H1 (cell line): ENCODE measurements around the gene VWA5A. TPM values are rescaled to one million over a fixed set of nuclear protein-coding genes. Genes with fewer than 3 reads are reported as not detected.
A peak's percentile ranks its signal among the peaks of the same experiment; 100 is the strongest.

ENCODE experiments used
- CHD1 ChIP-seq: IDR thresholded peaks from 2 replicates; pipeline ENCODE4 v1.6.1; 2012; ENCODE audit warnings: low read depth, low read length, improper control_type of control experiment
- CHD2 ChIP-seq: IDR thresholded peaks from 2 replicates; pipeline ENCODE4 v1.6.1; 2012; ENCODE audit warnings: low read length, improper control_type of control experiment
- CTCF ChIP-seq, 3 experiments: IDR thresholded peaks; 1 replicate in 2 of 3; 2 replicates in 1 of 3; pipeline versions ENCODE4 v1.5.1 to v1.6.1; 2011; ENCODE audit warnings: low read length in 3 of 3, mild to moderate bottlenecking in 3 of 3, inconsistent platforms in 2 of 3, low read depth in 1 of 3, moderate library complexity in 1 of 3; ENCODE audit not compliant: insufficient read depth in 1 of 3; ENCODE audit errors: control extremely low read depth in 1 of 3
- EGR1 ChIP-seq: IDR thresholded peaks from 2 replicates; pipeline ENCODE4 v1.6.1; 2011; ENCODE audit warnings: low read depth, low read length, borderline replicate concordance
- EZH2 ChIP-seq: fragments of 200-600 bp; sonication (generic); IDR thresholded peaks from 2 replicates; pipeline ENCODE4 v1.7.1; 2012; ENCODE audit warnings: low read depth, mild to moderate bottlenecking, moderate library complexity, low read length, inconsistent platforms; ENCODE audit not compliant: severe bottlenecking
- JUN ChIP-seq: IDR thresholded peaks from 2 replicates; pipeline ENCODE4 v1.6.1; 2011; ENCODE audit warnings: low read depth, mild to moderate bottlenecking, improper control_type of control experiment, low read length
- KDM5A ChIP-seq: fragments of 200-600 bp; IDR thresholded peaks from 2 replicates; pipeline ENCODE4 v1.7.1; 2012; ENCODE audit warnings: mild to moderate bottlenecking, low read length, inconsistent platforms, mixed read lengths
- MAX ChIP-seq: IDR thresholded peaks from 2 replicates; pipeline ENCODE4 v1.6.1; 2012; ENCODE audit warnings: inconsistent platforms
- NANOG ChIP-seq: IDR thresholded peaks from 2 replicates; pipeline ENCODE4 v1.6.1; 2011; ENCODE audit warnings: low read length, low read depth, mild to moderate bottlenecking, inconsistent platforms; ENCODE audit not compliant: insufficient read depth, poor library complexity, severe bottlenecking
- NRF1 ChIP-seq: IDR thresholded peaks from 2 replicates; pipeline ENCODE4 v1.6.1; 2011; ENCODE audit warnings: mild to moderate bottlenecking, low read depth, low read length, improper control_type of control experiment
- PHF8 ChIP-seq: fragments of 200-600 bp; sonication (generic); conservative IDR thresholded peaks from 2 replicates; pipeline ENCODE4 v1.7.1; 2012; ENCODE audit warnings: low read depth, mild to moderate bottlenecking, inconsistent platforms, low read length, moderate library complexity
- RAD21 ChIP-seq, 2 experiments: IDR thresholded peaks in 1 of 2; conservative IDR thresholded peaks in 1 of 2; 2 replicates each; pipeline ENCODE4 v1.6.1; 2011; ENCODE audit warnings: low read depth in 2 of 2, low read length in 2 of 2, improper control_type of control experiment in 1 of 2, inconsistent platforms in 1 of 2, mild to moderate bottlenecking in 1 of 2, moderate library complexity in 1 of 2
- RFX5 ChIP-seq: IDR thresholded peaks from 2 replicates; pipeline ENCODE4 v1.6.1; 2011; ENCODE audit warnings: low read depth, low read length, improper control_type of control experiment, borderline replicate concordance
- RNF2 ChIP-seq: fragments of 200-900, 300-1000 bp; sonication (generic); IDR thresholded peaks from 2 replicates; pipeline ENCODE4 v1.7.1; 2016; ENCODE audit warnings: borderline replicate concordance, low read depth, mild to moderate bottlenecking, antibody characterized with exemption, low read length; ENCODE audit not compliant: poor library complexity, severe bottlenecking; ENCODE audit errors: missing control alignments
- SAP30 ChIP-seq: fragments of 300-600 bp; sonication (generic); IDR thresholded peaks from 2 replicates; pipeline ENCODE4 v1.7.1; 2012; ENCODE audit warnings: low read length, moderate library complexity, mild to moderate bottlenecking, inconsistent platforms; ENCODE audit not compliant: insufficient read depth, insufficient replicate concordance
- SP1 ChIP-seq: IDR thresholded peaks from 2 replicates; pipeline ENCODE4 v1.6.1; 2011; ENCODE audit warnings: low read depth, low read length
- USF2 ChIP-seq: IDR thresholded peaks from 2 replicates; pipeline ENCODE4 v1.6.1; 2011; ENCODE audit warnings: low read length, improper control_type of control experiment
- YY1 ChIP-seq: IDR thresholded peaks from 2 replicates; pipeline ENCODE4 v1.6.1; 2011; ENCODE audit warnings: low read depth, mild to moderate bottlenecking, low read length
- polyA plus RNA-seq, 7 experiments: library from polyadenylated mRNA; depleted of rRNA in 3 of 7; stranded (reverse) in 5 of 7; unstranded in 2 of 7; fragments of >200 nt in 5 of 7; fragments of 200-250 nt in 2 of 7; gene quantifications; 1 replicate in 5 of 7; 2 replicates in 1 of 7; 4 replicates in 1 of 7; pipeline versions ENCODE4 v1.2.1 to v1.2.3, GENCODE V29; 2011 to 2013; ENCODE audit warnings: missing spikeins in 2 of 7, mixed read lengths in 2 of 7
- total RNA-seq: library from RNA; stranded (reverse); fragmentation: NEBNext Ultra II Directional; extraction: Animal tissue kit (Norgen Biotek cat#: 25700); gene quantifications from 2 replicates; pipeline ENCODE4 v1.2.1, GENCODE V29; 2021

Gene VWA5A
- total and polyA plus RNA-seq, 2 of the 8 experiments (the other 6 are each of a cell fraction or from before 2014, with no cell fraction given), result 12.5 to 20.4 TPM

GRCh38 chr11:124069429-124070401 lies 45.5 kb upstream of the VWA5A start (continued):
- TF ChIP-seq MAX (peak; percentile 92), CHD2 (no peak), RAD21 (IDR thresholded peaks at IDR 0.05 in 1 of 2, conservative IDR thresholded peaks at IDR 0.05 in 1 of 2; ENCODE audit: low read depth in 2 of 2, low read length in 2 of 2) (peak; percentile 72 to 82), SP1 (no peak), EGR1 (no peak), KDM5A (no peak), PHF8 (no peak), EZH2 (no peak), RNF2 (no peak), SAP30 (no peak), RFX5 (no peak), USF2 (no peak), YY1 (no peak), JUN (no peak), NANOG (no peak), NRF1 (no peak), CHD1 (no peak), CTCF (IDR thresholded peaks at IDR 0.05; ENCODE audit: control extremely low read depth in 1 of 3, insufficient read depth in 1 of 3, low read depth in 1 of 3, low read length in 3 of 3) (peak; percentile 68 to 89 (median 82))
